Middle frontal gyrus (tissue), 1 donor: ENCODE data around the gene SPATS2L.
"Not testable (repeated sequence)": the region's sequence is repeated elsewhere in the genome, so short reads cannot be mapped to it uniquely, and the experiment has no call there.

Source experiments
- DNase-seq: peaks from one replicate; pipeline ENCODE4 v3.0.0-alpha.2; 2015; ENCODE audit warnings: low spot score; ENCODE audit errors: extremely low spot score

Gene SPATS2L

DNA sequence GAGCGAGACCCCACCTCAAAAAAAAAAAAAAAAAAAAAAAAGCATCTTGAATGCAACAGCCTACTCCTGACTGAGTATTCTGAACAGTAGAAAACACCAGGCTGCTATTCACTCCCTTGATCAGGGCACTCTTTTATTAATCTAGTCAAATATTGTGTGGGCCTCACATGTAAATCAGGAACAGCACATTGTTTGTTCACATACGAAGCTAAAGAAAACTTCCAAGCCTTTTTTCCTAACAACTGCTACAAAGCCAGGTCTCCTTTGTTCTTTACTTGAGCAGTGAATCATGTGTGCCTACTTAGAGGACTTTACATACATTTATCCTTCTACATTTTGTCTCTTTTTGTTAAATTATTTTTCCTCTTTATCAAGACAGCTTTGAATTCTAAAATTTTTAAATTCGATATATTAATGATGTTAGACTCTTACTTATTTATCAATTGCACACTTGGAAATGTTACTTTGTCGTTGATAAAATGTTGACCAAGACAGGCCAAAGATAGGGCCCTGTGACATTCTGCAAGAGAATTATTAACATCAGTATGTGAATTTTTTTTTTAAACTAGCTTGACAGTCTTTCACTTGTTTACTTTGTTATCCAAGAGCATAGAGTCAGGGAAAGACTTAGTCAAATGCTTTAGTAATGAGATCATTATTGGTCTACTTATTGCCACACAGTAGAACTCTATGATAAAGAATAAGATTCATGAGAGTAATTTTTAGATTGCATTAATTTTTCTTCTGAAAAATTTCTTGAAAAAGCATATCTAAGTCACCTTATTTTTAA is 13.2 kb downstream of the SPATS2L start:
- no peak for DNase-seq

DNA sequence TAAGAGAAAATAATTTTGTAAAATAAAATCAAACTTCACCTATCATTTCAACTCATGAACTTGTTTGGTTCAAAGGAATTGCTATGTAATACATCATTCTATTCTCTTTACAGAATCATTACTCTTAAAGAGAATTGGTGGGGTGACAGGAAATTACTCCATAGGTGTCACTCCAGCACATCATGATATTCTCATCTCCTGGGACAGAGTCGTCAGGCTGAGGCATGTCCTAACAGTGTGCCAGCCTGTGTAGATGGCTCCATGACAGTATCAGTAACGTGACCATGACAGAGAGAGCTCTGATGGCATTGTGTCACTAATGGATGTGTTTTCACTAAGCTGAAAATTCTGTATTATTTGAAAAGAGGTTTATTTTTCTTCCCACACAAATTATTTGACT is 13.9 kb downstream of the SPATS2L start:
- DNase-seq, result no peak

DNA sequence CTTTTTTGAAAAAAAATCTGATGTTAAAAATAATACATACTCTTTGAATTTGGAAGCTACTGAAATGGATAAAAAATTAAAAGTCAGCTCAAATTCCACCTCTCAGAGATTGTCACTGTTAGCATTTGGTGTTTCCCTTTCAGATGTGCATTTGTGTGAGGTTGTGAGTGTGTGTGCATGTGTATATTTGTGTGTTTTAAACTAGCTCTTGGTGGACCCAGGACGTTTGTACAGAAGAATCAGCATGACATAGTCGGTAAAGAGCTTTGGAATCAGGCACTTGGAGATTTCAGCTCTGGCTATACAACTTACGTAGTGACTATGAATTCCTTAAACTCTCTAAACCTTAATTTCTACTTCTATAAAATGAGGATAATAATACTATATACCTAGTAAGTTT is 14.5 kb downstream of the SPATS2L start:
- DNase-seq, result no peak

DNA sequence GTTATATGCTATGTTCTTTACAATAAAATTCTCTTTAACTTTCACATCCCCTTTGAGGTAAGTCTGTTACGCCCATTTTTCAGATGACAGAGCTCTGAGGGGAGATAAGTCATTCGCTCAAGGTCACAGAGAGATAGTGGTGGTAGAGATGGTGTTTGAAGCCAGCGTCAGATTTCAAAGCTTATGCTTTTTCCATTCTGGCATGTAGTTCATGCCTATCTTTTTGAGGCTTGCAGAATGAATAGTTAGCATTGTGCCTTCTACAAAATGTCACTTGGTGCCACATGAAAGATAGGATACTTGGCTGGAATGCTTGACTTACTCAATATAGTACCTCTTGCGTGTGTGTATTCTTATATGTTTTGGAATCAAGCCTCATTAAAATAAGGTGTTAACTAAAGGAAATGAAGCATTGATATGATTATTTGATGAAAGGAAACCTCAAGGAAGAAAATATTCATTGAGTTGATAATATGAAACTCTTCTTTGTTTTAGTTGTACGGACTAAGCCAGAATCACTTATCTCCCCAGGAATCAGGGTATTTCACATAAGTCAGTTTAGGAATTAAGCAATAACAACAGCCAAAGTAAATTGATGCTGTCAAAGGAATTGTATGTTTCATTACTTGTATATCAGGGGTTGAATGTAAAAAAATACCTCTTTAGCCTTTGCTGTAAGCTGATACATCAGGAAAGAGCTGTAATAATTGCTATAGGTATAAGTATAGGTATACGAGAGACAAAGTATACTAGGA is 15.5 kb downstream of the SPATS2L start:
- no peak for DNase-seq

- DNase-seq, result no peak
Measured at GRCh38 chr2:200322607-200323006, 16.1 kb downstream of the SPATS2L start.

GRCh38 chr2:200324362-200324761 is 17.9 kb downstream of the SPATS2L start:
- DNase-seq, result no peak

GRCh38 chr2:200329384-200329783 is 22.9 kb downstream of the SPATS2L start:
- DNase-seq, result no peak

GRCh38 chr2:200329798-200330197 is 23.3 kb downstream of the SPATS2L start:
- DNase-seq, result no peak

- DNase-seq, result no peak
Measured at GRCh38 chr2:200330351-200331060, 24.0 kb downstream of the SPATS2L start.

DNA sequence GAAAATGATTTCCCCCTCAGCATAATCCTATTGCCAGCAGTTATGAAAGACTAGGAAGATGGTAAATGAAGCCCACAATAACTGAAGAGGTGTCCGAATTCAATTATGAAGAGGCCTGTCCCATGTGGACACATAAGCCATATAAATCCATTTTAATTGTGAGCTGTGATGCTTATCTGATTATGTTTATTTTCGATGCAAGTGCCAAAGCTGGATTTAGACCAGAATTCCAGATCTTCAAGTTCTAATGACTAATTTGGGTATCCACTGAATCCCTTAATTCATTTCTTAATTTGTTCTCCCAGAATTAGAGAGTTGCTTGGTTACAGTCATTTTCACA is 24.5 kb downstream of the SPATS2L start:
- no peak for DNase-seq

DNA sequence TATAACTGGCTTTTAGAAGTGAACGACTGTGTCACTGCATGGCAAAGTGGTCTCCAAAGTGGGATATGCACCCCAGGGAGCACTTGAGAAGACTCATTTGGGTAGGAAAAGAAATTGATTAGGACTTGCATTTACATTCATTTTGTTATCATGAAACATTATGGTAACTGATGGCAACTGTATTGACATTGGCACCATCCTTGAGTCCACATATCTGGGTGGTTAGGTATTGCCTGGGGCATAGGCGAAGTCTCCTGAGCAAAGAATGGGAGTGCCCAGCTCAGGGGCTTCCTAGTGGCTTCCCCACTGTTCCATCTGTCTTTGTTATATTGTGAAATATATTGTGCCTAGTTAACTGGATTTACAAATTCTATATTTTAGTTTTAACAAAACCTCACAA is 29.2 kb downstream of the SPATS2L start:
- DNase-seq, result no peak

- no peak for DNase-seq
Measured at GRCh38 chr2:200336980-200337615, 30.6 kb downstream of the SPATS2L start.

DNA sequence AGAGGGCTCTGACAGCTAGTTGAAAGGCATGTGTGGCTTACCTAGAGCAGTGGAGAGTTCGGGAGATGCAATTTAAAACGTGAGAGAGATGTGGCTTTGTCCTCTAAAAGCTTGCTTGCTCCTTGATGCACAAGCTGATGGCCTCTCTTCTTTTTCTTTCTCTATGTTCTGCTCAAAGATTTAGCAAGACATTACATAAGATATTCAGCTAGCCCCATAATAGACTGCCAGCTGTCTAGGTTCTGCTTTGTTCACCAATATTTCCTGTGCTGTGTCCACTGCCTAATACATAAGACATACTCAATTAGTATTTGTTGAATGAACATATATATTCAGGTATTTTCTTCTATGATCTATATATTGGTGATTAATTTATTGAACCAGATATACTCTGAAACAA is 31.1 kb downstream of the SPATS2L start:
- DNase-seq, result no peak

- DNase-seq, result no peak
Measured at GRCh38 chr2:200338692-200339091, 32.2 kb downstream of the SPATS2L start.

DNA sequence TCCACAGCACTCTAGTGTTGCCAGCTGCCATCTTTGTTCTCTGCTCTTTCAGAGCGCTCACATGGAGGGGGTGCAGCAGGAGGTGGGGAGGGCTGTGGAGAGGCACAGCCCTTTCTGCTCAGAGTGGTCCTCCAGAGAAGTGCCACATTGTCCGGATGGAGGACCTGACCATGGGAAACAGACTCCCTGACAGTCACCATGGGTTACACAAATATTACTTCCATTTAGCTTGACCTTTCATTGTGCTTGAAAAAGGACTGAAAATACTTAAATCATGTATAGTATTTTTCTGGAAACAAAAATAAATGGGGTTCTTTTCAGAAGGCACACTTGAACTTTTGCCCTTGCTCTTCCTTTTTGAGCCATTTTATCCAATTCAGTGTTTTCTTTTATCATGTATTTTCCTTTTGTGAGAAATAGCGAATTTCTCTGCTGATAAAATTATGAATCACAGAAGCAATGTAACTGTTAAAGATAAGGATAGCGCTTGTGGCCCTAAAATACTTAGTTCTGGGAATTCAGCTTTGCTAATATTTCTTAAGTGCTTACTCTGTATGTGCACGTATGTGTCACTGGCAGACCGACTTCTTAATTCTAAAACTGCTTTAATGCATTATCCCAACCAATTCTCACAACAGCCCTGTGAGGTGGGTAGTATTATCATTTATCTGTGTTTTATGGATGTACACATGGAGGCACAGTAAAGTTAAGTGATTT is 34.2 kb downstream of the SPATS2L start:
- no peak for DNase-seq

DNA sequence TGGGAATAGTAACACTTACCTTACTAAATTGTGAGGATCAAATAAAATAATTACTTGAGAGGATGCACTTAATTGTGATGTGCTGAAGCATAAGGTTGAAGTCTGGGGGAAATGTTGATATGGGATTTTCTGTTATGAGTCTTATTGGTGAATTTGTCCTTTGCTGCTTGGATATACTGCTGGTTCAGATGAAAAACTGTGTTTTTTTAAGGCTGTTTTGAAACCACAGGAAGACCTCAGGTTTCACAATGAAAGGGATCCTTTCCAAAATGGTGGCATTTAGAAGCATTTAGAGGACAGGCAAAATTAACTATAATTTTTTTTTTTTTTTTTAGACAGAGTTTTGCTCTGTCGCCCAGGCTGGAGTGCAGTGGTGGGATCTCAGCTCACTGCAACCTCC is 34.9 kb downstream of the SPATS2L start:
- DNase-seq, result no peak

GRCh38 chr2:200342235-200342634 is 35.7 kb downstream of the SPATS2L start:
- no peak for DNase-seq

- no peak for DNase-seq
Measured at GRCh38 chr2:200342654-200343053, 36.2 kb downstream of the SPATS2L start.

DNA sequence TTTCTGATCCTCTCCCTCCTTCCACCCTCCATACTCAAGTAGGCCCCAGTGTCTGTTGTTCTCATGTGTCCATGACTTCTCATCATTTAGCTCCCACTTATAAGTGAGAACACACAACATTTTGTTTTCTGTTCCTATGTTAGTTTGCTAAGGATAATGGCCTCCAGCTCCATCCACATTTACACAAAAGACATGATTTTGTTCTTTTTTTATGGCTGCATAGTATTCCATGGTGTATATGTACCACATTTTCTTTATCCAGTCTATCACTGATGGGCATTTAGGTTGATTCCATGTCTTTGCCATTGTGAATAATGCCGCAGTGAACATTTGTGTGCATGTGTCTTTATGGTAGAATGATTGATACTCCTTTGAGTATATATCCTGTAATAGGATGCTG is 37.7 kb downstream of the SPATS2L start:
- not testable (repeated sequence) for DNase-seq

- DNase-seq, result no peak
Measured at GRCh38 chr2:200345975-200346374, 39.5 kb downstream of the SPATS2L start.

DNA sequence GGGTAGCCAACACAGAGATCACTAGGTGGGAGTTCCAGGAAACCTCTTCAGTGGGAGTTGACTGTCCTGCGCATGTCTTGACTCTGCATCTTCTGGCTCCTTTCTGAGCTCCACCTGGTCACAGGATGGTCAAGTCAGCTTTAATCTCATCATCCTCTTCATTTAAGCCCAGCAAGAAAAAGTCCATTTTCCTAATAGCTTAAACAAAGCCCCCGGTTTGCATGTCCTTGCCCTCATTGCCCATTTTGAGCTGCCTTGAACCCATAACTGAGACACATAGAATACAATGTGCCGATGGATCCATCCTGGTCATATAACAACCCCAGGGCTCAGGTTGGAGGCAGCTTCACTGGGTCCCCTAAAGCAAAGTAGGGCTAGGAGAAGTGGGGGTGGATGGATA is 40.8 kb downstream of the SPATS2L start:
- DNase-seq, result no peak
